HepG2 (cell line): Measurements from ENCODE around the gene CASS4. TPM values are rescaled to one million over a fixed set of nuclear protein-coding genes. Genes with fewer than 3 reads are reported as not detected.
A peak's percentile ranks its signal among the peaks of the same experiment; 100 is the strongest.

Source experiments
- CENPT ChIP-seq: sonication (generic); formaldehyde crosslinking; IDR thresholded peaks from 2 replicates; pipeline ENCODE4 v1.8.0; 2022; ENCODE audit warnings: low read depth, mild to moderate bottlenecking, moderate library complexity, missing genetic modification reagents
- DBP ChIP-seq: sonication (generic); formaldehyde crosslinking; IDR thresholded peaks from 2 replicates; pipeline ENCODE4 v1.4.0; 2020; ENCODE audit warnings: missing genetic modification reagents; ENCODE audit errors: not compliant biosample characterization
- HMG20B ChIP-seq: conservative IDR thresholded peaks from 2 replicates; pipeline ENCODE4 v1.6.1; 2016; ENCODE audit warnings: missing genetic modification reagents, missing compliant biosample characterization
- PAF1 ChIP-seq: IDR thresholded peaks from 2 replicates; pipeline ENCODE4 v1.6.1; 2016; ENCODE audit warnings: missing genetic modification reagents, missing compliant biosample characterization
- PRDM4 ChIP-seq: sonication (generic); formaldehyde crosslinking; IDR thresholded peaks from 2 replicates; pipeline ENCODE4 v1.9.0; 2021; ENCODE audit warnings: missing genetic modification reagents, borderline replicate concordance
- RAD51 ChIP-seq: fragments of 450-650 bp; IDR thresholded peaks from 2 replicates; pipeline ENCODE4 v1.6.1; 2016; ENCODE audit warnings: borderline replicate concordance
- TAF1 ChIP-seq: sonication (generic); formaldehyde crosslinking; IDR thresholded peaks from 2 replicates; pipeline ENCODE4 v1.4.0; 2020; ENCODE audit warnings: missing genetic modification reagents
- TIGD3 ChIP-seq: sonication (generic); formaldehyde crosslinking; IDR thresholded peaks from 2 replicates; pipeline ENCODE4 v1.5.1; 2020; ENCODE audit warnings: mild to moderate bottlenecking, missing genetic modification reagents, borderline replicate concordance
- XBP1 ChIP-seq: sonication (generic); formaldehyde crosslinking; IDR thresholded peaks from 2 replicates; pipeline ENCODE4 v1.5.0; 2020; ENCODE audit warnings: missing genetic modification reagents
- ZBTB8A ChIP-seq: sonication (generic); formaldehyde crosslinking; IDR thresholded peaks from 2 replicates; pipeline ENCODE4 v1.4.0; 2020; ENCODE audit warnings: mild to moderate bottlenecking, low read depth, missing genetic modification reagents, borderline replicate concordance
- ZNF10 ChIP-seq: sonication (generic); formaldehyde crosslinking; IDR thresholded peaks from 2 replicates; pipeline ENCODE4 v1.4.0; 2020; ENCODE audit warnings: mild to moderate bottlenecking, low read depth, missing genetic modification reagents, borderline replicate concordance
- ZNF24 ChIP-seq: fragments of 450-650 bp; IDR thresholded peaks from 2 replicates; pipeline ENCODE4 v1.6.1; 2017; ENCODE audit warnings: antibody characterized with exemption, mild to moderate bottlenecking
- ZNF484 ChIP-seq: sonication (generic); formaldehyde crosslinking; IDR thresholded peaks from 2 replicates; pipeline ENCODE4 v1.5.1; 2020; ENCODE audit warnings: mild to moderate bottlenecking, low read depth, missing genetic modification reagents, borderline replicate concordance
- ZNF503 ChIP-seq: sonication (generic); formaldehyde crosslinking; IDR thresholded peaks from 2 replicates; pipeline ENCODE4 v1.4.0; 2020; ENCODE audit warnings: missing genetic modification reagents
- ZNF792 ChIP-seq: IDR thresholded peaks from 2 replicates; pipeline ENCODE4 v1.6.1; 2016
- polyA plus RNA-seq, 8 experiments: library from polyadenylated mRNA; depleted of rRNA in 3 of 8; stranded (reverse) in 7 of 8; unstranded in 1 of 8; fragments of >200 nt; fragmentation: Illumina TruSeq in 4 of 8; extraction: Trizol in 4 of 8; gene quantifications; 2 replicates each; pipeline versions ENCODE4 v1.2.1 to v1.2.3, GENCODE V29; 2011 to 2016; ENCODE audit warnings: low read depth in 4 of 8, missing spikeins in 1 of 8, mixed read lengths in 1 of 8; ENCODE audit not compliant: insufficient read depth in 1 of 8
- total RNA-seq, 5 experiments: library from RNA; depleted of rRNA; stranded (reverse); fragments of >200 nt; fragmentation: Illumina TruSeq; extraction: Trizol; gene quantifications; 2 replicates each; pipeline ENCODE4 v1.2.3, GENCODE V29; 2016; ENCODE audit warnings: low read depth in 1 of 5
- TF ChIP-seq, protein P1 (sequence below): IDR thresholded peaks from 2 replicates; pipeline ENCODE4 v1.6.1; 2012; ENCODE audit warnings: low read length, improper control_type of control experiment
- TF ChIP-seq, protein P2 (sequence below): sonication (generic); formaldehyde crosslinking; IDR thresholded peaks from 2 replicates; pipeline ENCODE4 v1.5.1; 2020; ENCODE audit warnings: missing genetic modification reagents, mild to moderate bottlenecking, borderline replicate concordance

The CASS4 gene
- total and polyA plus RNA-seq, 2 of the 13 experiments (the other 11 are each of a cell fraction or from before 2014, with no cell fraction given): 0.17 to 0.49 TPM

DNA sequence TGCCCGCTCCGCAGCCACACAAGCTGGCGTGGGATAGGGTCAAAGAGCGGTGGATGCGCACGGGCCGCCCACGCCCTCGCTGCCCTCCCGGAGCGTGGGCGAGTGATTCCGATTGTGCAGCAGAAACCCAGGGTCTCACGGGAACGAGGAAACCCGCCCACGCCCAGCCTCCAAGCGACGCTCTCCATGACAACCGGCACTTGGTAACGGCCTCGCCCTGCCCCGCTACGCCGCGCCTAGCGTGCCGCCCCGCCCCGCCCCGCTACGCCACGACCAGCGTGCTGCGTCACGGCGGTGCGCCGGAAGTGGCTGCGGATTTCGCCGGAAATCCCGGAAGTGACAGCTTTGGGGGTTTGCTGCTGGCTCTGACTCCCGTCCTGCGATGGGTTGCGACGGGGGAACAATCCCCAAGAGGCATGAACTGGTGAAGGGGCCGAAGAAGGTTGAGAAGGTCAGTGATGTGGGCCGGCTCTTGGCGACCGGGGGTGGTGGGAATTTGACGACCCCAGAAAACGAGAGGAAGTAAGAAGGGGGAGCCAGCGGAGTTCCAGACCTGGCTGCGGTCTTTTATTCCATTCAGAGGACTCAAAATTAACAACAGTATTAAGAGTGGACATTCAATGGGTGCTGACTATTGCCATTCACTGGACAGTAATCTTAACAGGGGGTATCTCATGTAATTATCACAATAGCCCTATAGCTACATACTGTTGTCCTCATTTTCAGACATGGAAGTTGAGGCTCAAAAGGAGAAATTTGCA, 56.4 kb downstream of the CASS4 start, which contains the start of gene RTF2 (continued):
- TF ChIP-seq, protein P1, sequence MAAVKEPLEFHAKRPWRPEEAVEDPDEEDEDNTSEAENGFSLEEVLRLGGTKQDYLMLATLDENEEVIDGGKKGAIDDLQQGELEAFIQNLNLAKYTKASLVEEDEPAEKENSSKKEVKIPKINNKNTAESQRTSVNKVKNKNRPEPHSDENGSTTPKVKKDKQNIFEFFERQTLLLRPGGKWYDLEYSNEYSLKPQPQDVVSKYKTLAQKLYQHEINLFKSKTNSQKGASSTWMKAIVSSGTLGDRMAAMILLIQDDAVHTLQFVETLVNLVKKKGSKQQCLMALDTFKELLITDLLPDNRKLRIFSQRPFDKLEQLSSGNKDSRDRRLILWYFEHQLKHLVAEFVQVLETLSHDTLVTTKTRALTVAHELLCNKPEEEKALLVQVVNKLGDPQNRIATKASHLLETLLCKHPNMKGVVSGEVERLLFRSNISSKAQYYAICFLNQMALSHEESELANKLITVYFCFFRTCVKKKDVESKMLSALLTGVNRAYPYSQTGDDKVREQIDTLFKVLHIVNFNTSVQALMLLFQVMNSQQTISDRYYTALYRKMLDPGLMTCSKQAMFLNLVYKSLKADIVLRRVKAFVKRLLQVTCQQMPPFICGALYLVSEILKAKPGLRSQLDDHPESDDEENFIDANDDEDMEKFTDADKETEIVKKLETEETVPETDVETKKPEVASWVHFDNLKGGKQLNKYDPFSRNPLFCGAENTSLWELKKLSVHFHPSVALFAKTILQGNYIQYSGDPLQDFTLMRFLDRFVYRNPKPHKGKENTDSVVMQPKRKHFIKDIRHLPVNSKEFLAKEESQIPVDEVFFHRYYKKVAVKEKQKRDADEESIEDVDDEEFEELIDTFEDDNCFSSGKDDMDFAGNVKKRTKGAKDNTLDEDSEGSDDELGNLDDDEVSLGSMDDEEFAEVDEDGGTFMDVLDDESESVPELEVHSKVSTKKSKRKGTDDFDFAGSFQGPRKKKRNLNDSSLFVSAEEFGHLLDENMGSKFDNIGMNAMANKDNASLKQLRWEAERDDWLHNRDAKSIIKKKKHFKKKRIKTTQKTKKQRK: no peak
- peak; percentile 91 for TF ChIP-seq ZNF503 (CRISPR knock-in tag)
- TF ChIP-seq ZNF484 (CRISPR knock-in tag): no peak
- TF ChIP-seq ZNF792: peak; percentile 99
- no peak for TF ChIP-seq XBP1 (CRISPR knock-in tag)
- TF ChIP-seq ZBTB8A: no peak
- TF ChIP-seq TIGD3 (CRISPR knock-in tag): no peak
- no peak for TF ChIP-seq RAD51
- TF ChIP-seq PRDM4 (CRISPR knock-in tag): no peak
- TF ChIP-seq DBP (CRISPR knock-in tag): peak; percentile 76
- TF ChIP-seq ZNF10 (CRISPR knock-in tag): no peak
- no peak for TF ChIP-seq CENPT (CRISPR knock-in tag)
- peak; percentile 53; the same call in 1 of the 2 replicates for TF ChIP-seq HMG20B (CRISPR knock-in tag)
- no peak for TF ChIP-seq ZNF24
- TF ChIP-seq, protein P2, sequence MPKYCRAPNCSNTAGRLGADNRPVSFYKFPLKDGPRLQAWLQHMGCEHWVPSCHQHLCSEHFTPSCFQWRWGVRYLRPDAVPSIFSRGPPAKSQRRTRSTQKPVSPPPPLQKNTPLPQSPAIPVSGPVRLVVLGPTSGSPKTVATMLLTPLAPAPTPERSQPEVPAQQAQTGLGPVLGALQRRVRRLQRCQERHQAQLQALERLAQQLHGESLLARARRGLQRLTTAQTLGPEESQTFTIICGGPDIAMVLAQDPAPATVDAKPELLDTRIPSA (CRISPR knock-in tag): peak; percentile 77; the same call in 1 of the 2 replicates
- TF ChIP-seq PAF1 (CRISPR knock-in tag): no peak
- TF ChIP-seq TAF1 (CRISPR knock-in tag): peak; percentile 91
